Esophagus squamous epithelium (tissue), 5 donors: ENCODE measurements around the gene C6. TPM values are rescaled to one million over a fixed set of nuclear protein-coding genes. Genes with fewer than 3 reads are reported as not detected.

ENCODE experiments used
- DNase-seq: peaks from one replicate; lab custom pipeline; 2025; lab: John Stamatoyannopoulos, UW
- H3K27ac ChIP-seq, 4 donors: fragments of 200-600 bp; sonication (generic); one replicate each; pipeline ENCODE4 v1.5.1; 2016 to 2019; ENCODE audit warnings: mild to moderate bottlenecking in 1 of 4
- H3K27me3 ChIP-seq, 4 donors: fragments of 200-600 bp; sonication (generic); 1 replicate in 3 of 4; 2 replicates in 1 of 4; pipeline versions ENCODE4 v1.5.1 to v1.6.0; 2017 to 2021; ENCODE audit warnings: antibody characterized with exemption in 1 of 4
- H3K36me3 ChIP-seq, 3 donors: fragments of 200-600 bp; sonication (generic); one replicate each; pipeline ENCODE4 v1.5.1; 2016 to 2019
- H3K4me1 ChIP-seq, 3 donors: fragments of 200-600 bp; sonication (generic); one replicate each; pipeline ENCODE4 v1.5.1; 2017 to 2019
- H3K4me3 ChIP-seq, 4 donors: fragments of 200-600 bp; sonication (generic); 1 replicate in 3 of 4; 2 replicates in 1 of 4; pipeline ENCODE4 v1.5.1; 2016 to 2019; ENCODE audit warnings: mild to moderate bottlenecking in 2 of 4, moderate library complexity in 1 of 4
- H3K9me3 ChIP-seq, 3 donors: fragments of 200-600 bp; sonication (generic); one replicate each; pipeline ENCODE4 v1.5.1; 2016 to 2019
- CTCF ChIP-seq, 6 experiments: fragments of 450-650 bp in 4 of 6; fragments of 200-600 bp in 2 of 6; sonication (generic) in 2 of 6; IDR thresholded peaks; one replicate each; pipeline ENCODE4 v1.5.1; 2016 to 2019; ENCODE audit warnings: antibody characterized with exemption in 6 of 6, mild to moderate bottlenecking in 4 of 6, moderate library complexity in 4 of 6
- POLR2A ChIP-seq, 4 donors: fragments of 450-650 bp; IDR thresholded peaks; one replicate each; pipeline ENCODE4 v1.6.1; 2017; ENCODE audit warnings: antibody characterized with exemption in 4 of 4, mild to moderate bottlenecking in 4 of 4, moderate library complexity in 3 of 4
- WGBS, 2 donors: methylation state at CpG; one replicate each; pipeline ENCODE4 v1.1.5; 2018; 5-methylcytosine and 5-hydroxymethylcytosine counted together
- intact Hi-C: fragments of 100-400 bp; cut with DNase I; formaldehyde crosslinking; loops from one replicate; pipeline ENCODE4 v1.15.0; 2022
- total RNA-seq, 4 donors: library from RNA; depleted of rRNA; stranded (reverse); fragments of >200 nt; gene quantifications; one replicate each; pipeline ENCODE4 v1.1.0, GENCODE V29; 2016
- donor health status: DM: yes; HTN: yes; CAD: no.

C6 gene
- total RNA-seq, 4 donors from 2014 or later: 0.57 to 0.67 TPM; not detected in 2

DNA sequence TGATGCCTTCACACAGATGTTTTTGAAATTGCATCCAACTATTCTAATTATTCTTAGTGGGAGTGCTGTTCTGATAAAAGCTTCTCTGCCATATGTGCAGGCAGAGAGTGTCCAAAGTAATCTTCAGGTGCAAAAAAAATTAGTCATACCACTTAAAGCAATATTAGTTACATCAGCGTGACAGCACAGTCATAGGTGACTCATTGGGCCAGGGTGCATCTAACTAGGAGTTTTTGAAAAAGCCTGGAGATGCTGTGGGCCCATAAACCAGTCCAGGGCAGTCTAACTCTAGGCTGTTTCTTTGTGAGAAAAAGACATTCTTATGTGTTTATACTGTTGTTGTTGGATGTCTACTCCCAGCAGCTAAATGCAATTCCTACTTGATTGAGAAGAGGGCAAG, 33.0 kb upstream of the C6 start:
- WGBS, 2 donors: 33 to 70% methylated on average over 1 of the region's 1 CpG
- DNase-seq: no peak

DNA sequence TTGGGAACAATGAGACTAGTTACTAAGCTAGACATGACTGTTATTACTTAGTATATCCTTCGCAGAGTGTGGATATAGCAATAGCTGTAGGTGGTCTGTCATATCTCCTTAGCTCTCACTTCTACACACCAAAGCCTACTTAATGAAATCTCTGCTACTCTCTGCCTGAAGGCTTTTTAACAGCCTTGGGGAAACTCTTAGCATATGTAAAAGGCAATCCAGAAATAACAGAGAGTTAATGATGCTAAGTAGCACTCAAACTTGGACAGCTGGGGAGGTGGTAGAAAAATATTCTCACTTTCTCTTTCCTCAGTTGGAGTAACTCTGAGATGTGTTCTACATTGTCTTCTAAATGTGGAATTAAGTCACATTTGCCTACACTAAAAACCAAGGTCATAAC, 30.2 kb upstream of the C6 start:
- TF ChIP-seq CTCF (IDR thresholded peaks at IDR 0.05): no peak
- TF ChIP-seq POLR2A (IDR thresholded peaks at IDR 0.05): no peak
- Histone ChIP-seq H3K36me3 (no peaks in the 10 kb centered on the region), H3K9me3 (peaks cover 0 to 21% (median 4%) of the 10 kb centered on the region in 3 donors), H3K4me1 (no peaks in the 10 kb centered on the region), H3K27me3 (no peaks in the 10 kb centered on the region), H3K4me3 (no peak overlapping the region), H3K27ac (no peak overlapping the region)
- 83 to 86% methylated on average over 1 of the region's 1 CpG for WGBS, 2 donors
- no peak for DNase-seq
- intact Hi-C loops: no loop called here

More for the DNA sequence above, 33.0 kb upstream of the C6 start:
- Histone ChIP-seq H3K36me3 (no peaks in the 10 kb centered on the region), H3K27me3 (no peaks in the 10 kb centered on the region), H3K4me3 (no peak overlapping the region), H3K9me3 (no peaks in the 10 kb centered on the region), H3K4me1 (no peaks in the 10 kb centered on the region), H3K27ac (no peak overlapping the region)
- TF ChIP-seq POLR2A (IDR thresholded peaks at IDR 0.05): no peak
- TF ChIP-seq CTCF (IDR thresholded peaks at IDR 0.05): no peak
- intact Hi-C loops: no loop called here

DNA sequence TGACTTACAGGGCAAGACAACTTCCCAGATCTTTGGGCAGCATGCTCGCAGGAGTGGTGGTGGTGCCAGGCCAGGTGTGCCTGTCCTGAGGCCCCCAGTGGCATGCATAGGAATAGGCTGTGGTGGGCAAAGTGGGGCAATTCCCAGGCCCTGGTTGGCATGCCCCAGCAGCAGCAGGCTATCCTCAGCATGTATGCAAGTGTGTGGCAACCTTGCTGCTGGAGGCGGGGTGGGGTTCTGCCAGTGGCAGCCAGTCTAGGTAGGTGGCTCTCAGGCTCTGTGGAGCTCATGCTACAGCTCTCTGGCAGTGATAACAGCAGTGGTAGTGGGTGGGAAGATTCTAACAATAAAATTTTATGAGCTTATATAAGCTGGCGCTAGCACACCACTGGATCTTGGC, 27.7 kb upstream of the C6 start:
- no peak for DNase-seq
- H3K4me1 ChIP-seq: no peaks in the 10 kb centered on the region
- intact Hi-C loops: no loop called here
- TF ChIP-seq POLR2A (IDR thresholded peaks at IDR 0.05) (no peak), CTCF (IDR thresholded peaks at IDR 0.05) (no peak)
- no peak overlapping the region for H3K4me3 ChIP-seq
- H3K9me3 ChIP-seq: peaks cover 0 to 21% (median 4%) of the 10 kb centered on the region in 3 donors
- no peaks in the 10 kb centered on the region for H3K27me3 ChIP-seq
- no peaks in the 10 kb centered on the region for H3K36me3 ChIP-seq
- 76 to 80% methylated on average over 2 to 3 of the region's 3 CpGs for WGBS, 2 donors
- H3K27ac ChIP-seq: no peak overlapping the region

DNA sequence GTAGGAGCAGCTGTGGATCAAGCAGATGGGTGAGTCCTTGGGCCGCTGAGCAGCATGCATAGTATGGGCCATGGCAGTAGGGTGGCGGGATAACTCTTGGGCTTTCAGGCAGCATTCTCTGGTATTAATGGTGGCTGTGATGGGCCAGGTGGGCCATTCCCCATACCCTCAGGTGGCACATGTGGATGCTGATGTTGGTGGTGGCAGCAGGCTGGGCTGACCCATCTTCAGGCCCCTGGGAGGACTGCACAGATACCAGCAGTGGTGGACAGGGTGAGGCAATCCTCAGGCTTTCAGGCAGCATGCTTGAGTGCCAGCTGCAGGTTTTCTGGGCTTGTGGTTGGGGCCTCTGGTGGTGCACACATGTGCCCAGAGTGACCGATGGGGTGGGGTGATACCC, 27.1 kb upstream of the C6 start:
- H3K27ac ChIP-seq: no peak overlapping the region
- TF ChIP-seq POLR2A (IDR thresholded peaks at IDR 0.05) (no peak), CTCF (IDR thresholded peaks at IDR 0.05) (no peak)
- H3K9me3 ChIP-seq: peaks cover 0 to 21% (median 4%) of the 10 kb centered on the region in 3 donors
- H3K27me3 ChIP-seq: no peaks in the 10 kb centered on the region
- intact Hi-C loops: no loop called here
- DNase-seq: no peak
- no peak overlapping the region for H3K4me3 ChIP-seq
- H3K36me3 ChIP-seq: no peaks in the 10 kb centered on the region
- WGBS, 2 donors: 80 to 100% methylated on average over 1 of the region's 3 CpGs
- no peaks in the 10 kb centered on the region for H3K4me1 ChIP-seq

- Histone ChIP-seq H3K36me3 (no peaks in the 10 kb centered on the region), H3K9me3 (peaks cover 0 to 12% (median 0%) of the 10 kb centered on the region in 3 donors), H3K27me3 (no peaks in the 10 kb centered on the region), H3K4me3 (no peak overlapping the region), H3K4me1 (no peaks in the 10 kb centered on the region), H3K27ac (no peak overlapping the region)
- intact Hi-C loops: no loop called here
- DNase-seq: no peak
- TF ChIP-seq POLR2A (IDR thresholded peaks at IDR 0.05) (no peak), CTCF (IDR thresholded peaks at IDR 0.05) (no peak)
Observed at GRCh38 chr5:41234475-41234874, 21.1 kb upstream of the C6 start.
